KOPT-K1 (cell line): ENCODE results near the gene UMAD1.

Source experiments
- H3K27ac ChIP-seq: fragments of 200-600 bp; sonication (generic); 2 replicates; pipeline ENCODE4 v1.5.1; 2016; ENCODE audit warnings: antibody characterized with exemption, mild to moderate bottlenecking, low read depth, low read length; ENCODE audit not compliant: poor library complexity, severe bottlenecking
- H3K36me3 ChIP-seq: fragments of 200-600 bp; sonication (generic); 2 replicates; pipeline ENCODE4 v1.5.1; 2017; ENCODE audit warnings: antibody characterized with exemption, mild to moderate bottlenecking, low read length, moderate library complexity; ENCODE audit not compliant: insufficient read depth
- H3K9me3 ChIP-seq: fragments of 200-600 bp; sonication (generic); 2 replicates; pipeline ENCODE4 v1.5.1; 2017; ENCODE audit warnings: antibody characterized with exemption, low read length, mild to moderate bottlenecking; ENCODE audit not compliant: insufficient read depth, poor library complexity, severe bottlenecking

Gene UMAD1

DNA sequence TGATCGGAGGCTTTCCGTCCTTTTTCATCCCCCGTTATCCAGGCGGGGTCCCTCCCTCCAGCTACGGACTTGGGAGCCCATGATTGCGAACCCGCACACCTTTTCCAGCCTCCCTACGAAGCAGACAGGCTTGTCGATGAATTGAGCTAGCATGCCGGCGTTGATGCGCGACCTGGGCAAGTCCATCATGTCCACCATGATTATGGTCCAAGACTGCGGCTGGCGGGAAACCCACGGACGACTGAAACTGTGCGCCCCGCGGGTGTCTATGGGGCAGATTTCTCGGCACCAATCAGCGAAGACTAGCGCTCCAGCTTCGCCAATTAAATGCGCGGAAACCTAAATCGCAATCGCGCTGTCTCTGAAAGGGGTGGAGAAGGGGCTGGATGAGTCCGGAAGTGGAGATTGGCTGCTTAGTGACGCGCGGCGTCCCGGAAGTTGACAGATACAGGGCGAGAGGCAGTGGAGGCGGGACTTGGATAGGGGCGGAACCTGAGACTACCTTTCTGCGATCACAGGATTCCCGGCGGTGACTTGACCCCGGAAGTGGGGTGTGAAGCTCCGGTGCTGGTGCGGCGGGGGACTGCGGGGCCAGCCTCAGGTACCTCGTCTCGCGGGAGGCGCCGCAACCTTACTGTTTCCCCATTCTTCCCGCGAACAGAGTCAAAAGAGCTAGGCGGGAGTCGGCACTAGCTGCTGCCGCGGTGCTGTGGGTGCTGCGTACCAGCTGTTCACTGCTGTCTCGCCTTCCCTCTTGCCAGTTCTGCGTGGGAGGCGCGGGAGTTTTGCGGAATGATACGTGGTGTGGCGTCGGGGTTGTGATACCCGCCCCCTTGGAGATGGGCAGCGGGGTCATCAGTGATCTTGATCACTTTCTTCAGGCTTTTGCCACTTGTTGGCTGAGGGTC is at the start of gene UMAD1:
TSS of gene UMAD1 (plus strand) at position 532 of the 908 bp plus-strand sequence. CDS start 32,620 bp downstream, outside the sequence.
- Histone ChIP-seq H3K27ac (peak within 1 kb of the TSS; percentile 77), H3K9me3 (no peaks in the 10 kb centered on the region), H3K36me3 (peaks cover 23% of the 10 kb centered on the region)

DNA sequence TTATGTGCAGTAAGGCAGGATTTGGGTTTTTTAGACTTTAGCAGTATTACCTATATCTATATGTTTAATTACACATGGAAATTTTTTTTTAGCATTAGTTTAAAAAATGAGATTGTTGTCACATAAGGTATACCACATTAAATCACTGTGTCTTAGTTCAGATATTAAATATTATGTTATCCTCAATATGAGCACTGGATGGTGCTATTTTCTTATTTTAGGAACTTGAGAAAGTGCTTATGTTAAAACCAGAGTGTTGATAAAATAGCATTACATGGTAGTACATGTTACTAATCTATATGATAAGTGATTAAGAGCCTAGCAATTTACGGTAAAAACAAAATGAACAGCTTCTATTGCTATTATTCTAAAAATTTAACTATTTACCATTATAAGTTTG is 45.1 kb upstream of the UMAD1 start:
- H3K9me3 ChIP-seq, result peaks cover 6% of the 10 kb centered on the region
- no peak overlapping the region for H3K27ac ChIP-seq
- H3K36me3 ChIP-seq, result peaks cover 49% of the 10 kb centered on the region

DNA sequence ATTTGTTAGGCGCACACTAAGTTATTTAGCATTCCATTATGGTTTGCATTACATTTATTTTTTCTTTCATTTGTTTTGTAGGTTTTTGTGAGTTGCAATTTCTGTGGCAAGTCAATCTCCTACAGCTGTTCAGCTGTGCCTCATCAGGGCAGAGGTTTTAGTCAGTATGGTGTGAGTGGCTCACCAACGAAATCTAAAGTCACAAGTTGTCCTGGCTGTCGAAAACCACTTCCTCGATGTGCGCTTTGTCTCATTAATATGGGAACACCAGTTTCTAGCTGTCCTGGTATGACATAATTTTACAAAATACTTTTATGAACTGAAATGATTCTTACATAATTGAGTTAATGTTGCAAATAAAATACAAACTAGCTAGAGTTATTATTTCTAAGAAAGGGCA is 44.4 kb upstream of the UMAD1 start:
- peaks cover 6% of the 10 kb centered on the region for H3K9me3 ChIP-seq
- H3K27ac ChIP-seq, result no peak overlapping the region
- H3K36me3 ChIP-seq, result peaks cover 49% of the 10 kb centered on the region

DNA sequence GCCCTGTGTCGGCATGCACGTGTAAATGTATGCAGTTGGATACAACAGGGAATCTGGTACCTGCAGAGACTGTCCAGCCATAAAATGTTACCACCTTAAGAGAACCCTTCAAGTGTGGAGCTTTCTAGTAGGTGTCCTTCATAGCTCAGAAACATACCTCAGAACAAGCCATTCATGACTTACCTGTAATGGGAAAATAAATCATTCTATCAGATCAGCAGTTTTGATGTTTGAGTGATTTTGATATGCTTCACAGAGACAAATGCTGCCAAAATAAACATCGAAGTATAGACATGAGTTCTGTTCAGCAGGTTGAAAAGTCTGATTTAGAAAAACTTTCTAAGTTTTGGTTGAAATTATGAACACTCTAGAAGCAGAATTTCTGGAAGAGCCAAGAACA is 33.5 kb upstream of the UMAD1 start:
- no peak overlapping the region for H3K27ac ChIP-seq
- H3K36me3 ChIP-seq, result peaks cover 12% of the 10 kb centered on the region
- no peaks in the 10 kb centered on the region for H3K9me3 ChIP-seq

DNA sequence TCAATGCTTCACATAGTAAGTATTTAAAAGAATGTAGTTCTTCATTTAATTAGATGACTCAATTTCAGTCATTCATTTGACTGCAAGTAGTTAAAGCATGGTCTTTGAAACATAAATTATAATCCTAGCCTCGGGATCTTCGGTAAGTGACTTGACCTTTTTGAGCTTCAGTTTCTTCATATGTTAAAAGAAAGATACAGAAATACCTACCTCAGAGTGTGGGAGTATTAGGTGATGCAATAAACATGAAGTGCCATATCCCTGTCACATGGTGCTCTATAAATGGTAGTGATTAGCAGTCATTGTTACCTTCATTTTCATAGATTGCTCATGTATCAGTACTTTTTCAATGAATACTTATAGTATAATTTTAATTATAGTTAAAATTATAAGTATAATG is 31.2 kb upstream of the UMAD1 start:
- Histone ChIP-seq H3K36me3 (peaks cover 12% of the 10 kb centered on the region), H3K27ac (no peak overlapping the region), H3K9me3 (no peaks in the 10 kb centered on the region)

DNA sequence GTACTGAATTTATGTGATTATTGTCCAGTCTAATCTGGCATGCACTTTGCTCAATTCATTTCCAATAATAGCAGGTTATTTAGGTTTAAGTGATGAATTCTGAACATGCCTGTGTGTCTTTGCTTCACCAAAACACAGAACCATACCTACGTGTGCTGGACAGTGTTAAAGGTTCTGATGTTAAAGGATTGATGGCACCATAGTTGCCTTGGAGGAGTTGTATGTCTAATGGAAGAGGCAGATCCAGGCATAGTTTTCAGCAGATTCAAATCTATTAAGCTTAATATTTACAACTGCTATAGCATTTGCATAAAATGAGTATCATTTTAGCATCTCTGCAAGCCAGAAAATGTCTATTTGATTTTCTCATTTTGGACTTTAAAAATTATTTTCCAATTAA is 28.0 kb upstream of the UMAD1 start:
- H3K9me3 ChIP-seq, result no peaks in the 10 kb centered on the region
- peaks cover 4% of the 10 kb centered on the region; the same call in 1 of the 2 replicates for H3K36me3 ChIP-seq
- H3K27ac ChIP-seq, result no peak overlapping the region

DNA sequence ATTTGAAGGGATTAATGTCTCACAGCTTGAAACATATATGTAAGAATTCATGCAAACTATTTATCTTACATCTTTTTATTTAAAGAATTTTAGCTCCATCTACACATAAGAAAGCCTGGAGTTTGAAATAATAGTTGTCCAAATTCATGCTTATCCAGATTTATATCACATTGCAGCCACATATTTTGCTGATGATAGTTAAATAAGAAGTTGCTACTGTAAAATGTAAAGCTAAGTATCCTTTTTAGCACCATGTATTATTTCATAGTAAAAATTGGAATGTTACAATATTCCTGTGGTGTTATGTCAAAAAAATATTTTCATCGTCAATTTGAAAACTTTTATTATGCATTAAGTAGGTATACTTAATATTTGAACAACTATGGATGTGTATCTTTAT is 27.3 kb upstream of the UMAD1 start:
- H3K27ac ChIP-seq, result no peak overlapping the region
- no peaks in the 10 kb centered on the region; the same call in 1 of the 2 replicates for H3K36me3 ChIP-seq
- H3K9me3 ChIP-seq, result no peaks in the 10 kb centered on the region

DNA sequence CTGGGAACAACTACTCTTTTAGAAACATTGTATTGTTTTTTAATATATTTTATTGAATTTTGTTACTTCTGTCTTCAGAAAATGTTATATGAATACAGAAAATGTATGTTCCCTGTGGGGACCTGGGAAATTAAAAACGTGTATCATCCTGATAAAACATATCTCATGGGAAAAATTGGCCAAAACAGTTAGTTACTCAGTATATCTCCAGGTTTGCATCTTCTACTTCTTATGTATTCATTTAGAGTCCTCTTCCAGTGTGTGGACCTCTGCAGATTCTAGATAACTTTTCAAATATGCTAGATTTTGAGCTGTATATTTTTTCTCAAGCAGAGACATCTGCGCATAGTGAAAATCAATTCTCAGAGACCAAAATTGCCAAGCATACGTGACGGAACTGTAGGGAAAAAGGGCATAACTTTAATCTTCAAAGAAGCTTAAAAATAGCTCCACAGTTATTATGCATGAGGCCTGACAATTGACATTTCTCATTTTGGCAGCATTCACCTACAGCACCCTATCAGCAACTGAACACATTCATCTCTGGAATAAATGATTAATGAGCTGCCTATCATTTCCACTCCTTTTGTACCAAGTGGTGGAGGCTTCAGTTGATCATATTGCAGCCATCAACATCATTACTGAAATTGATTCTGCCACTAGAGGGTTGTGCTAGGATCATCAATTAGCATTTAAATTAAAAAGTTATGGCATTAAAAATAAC is 26.4 kb upstream of the UMAD1 start:
- no peak overlapping the region for H3K27ac ChIP-seq

DNA sequence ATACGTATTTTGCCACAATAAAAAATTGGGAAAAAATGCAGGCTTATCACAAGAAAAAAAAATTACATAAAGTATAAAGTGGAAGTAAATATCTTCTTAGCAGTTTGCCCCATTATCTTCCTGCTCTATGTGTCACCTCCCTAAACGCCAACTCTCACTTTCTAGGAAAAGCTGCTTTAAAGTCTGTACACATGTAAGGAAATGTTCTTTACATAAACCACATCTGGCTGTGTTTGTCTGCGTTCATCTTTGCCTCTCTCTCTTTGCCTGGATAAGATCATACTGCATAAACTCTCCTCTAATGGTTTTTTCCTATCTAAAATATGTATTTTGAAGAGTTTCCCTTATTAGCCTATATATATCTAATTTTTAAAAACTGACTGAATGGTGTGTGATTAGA is 23.0 kb upstream of the UMAD1 start:
- Histone ChIP-seq H3K27ac (no peak overlapping the region), H3K36me3 (no peaks in the 10 kb centered on the region)

More for the DNA sequence above, 26.4 kb upstream of the UMAD1 start:
- no peaks in the 10 kb centered on the region for H3K9me3 ChIP-seq
- no peaks in the 10 kb centered on the region for H3K36me3 ChIP-seq

DNA sequence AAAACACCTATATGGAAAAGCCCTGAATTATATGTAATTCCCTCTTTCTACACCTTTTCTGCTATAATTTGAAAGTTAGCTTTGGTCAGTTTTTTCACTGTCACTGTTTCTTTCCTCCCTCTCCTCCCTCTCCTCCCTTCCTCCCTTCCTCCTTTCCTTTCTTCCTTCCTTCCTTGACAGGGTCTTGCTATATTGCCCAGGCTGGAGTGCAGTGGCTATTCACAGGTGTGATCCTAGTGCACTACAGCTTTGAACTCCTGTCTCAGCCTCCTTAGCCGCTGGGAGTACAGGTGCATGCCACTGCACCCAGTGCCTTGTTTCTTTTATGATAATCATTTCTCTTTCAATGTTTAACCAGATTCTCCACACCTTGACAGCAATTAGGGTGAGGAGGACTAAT is 22.1 kb upstream of the UMAD1 start:
- Histone ChIP-seq H3K9me3 (no peaks in the 10 kb centered on the region), H3K36me3 (no peaks in the 10 kb centered on the region), H3K27ac (no peak overlapping the region)

More for the DNA sequence above, 23.0 kb upstream of the UMAD1 start:
- no peaks in the 10 kb centered on the region for H3K9me3 ChIP-seq

DNA sequence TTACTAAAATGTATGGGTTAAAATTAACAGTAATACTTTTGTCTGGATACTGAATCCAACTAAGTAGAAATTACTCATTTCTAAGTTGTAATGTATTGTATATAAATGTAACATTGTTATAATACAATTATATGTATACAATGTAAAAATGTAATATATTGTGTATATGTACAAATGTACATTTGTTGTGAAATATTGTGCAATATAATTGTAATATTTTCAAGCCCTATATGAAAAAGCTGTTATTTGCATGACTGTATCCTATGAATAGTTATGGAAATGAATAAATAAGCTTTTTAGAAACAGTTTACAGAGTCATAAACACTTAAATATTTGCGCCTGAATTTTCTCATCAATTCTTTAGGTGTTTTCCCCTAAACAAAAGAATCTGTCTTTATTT is 20.3 kb upstream of the UMAD1 start:
- H3K27ac ChIP-seq, result no peak overlapping the region
- peaks cover 1% of the 10 kb centered on the region for H3K9me3 ChIP-seq
- no peaks in the 10 kb centered on the region for H3K36me3 ChIP-seq

DNA sequence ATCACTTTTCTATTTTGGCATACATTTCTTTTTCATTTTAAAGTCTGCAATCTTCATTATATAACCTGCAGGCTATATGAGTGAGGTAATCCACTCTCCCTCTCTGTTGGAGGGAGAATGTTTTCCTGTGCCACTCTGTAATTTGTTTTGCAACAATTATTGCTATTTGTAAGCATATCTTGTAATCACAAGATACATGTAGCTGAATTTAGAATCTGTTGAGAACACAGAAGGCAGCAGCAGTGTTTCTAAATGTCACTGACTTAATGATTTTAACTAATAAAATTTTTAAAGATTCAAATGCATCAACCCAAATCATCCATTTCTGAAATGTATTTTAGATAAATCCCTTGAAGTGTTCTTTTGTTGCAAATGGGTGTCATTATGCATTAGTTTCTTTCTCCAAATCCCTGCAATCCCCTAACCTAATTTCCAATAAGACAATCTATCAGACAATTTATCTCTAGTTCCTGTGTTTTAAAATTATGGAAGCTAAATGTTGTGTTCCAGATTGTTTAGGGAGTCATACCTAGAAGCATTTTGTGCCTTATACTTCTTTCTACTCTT is 19.8 kb upstream of the UMAD1 start:
- H3K9me3 ChIP-seq, result peaks cover 6% of the 10 kb centered on the region
- no peak overlapping the region for H3K27ac ChIP-seq
- no peaks in the 10 kb centered on the region for H3K36me3 ChIP-seq

DNA sequence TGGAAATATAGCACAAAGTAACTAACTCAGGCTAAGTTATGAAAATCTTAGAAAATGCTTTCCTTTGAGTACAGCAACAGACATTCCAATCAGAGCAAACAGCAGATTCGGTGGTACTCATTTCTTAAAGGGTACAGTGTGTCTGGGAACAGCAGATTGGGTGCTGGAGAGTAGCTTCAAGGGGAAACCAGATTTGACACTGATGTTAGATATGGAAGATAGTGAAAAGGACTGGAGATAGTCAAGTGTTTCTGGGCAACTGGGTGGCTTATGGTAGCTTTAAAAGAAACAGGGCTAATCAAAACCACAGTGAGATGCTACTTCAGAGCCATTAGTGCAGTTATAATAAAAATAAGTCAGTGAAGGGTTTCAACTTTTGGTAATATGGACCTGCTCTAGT is 12.1 kb upstream of the UMAD1 start:
- Histone ChIP-seq H3K27ac (no peak overlapping the region), H3K36me3 (no peaks in the 10 kb centered on the region), H3K9me3 (peaks cover 40% of the 10 kb centered on the region)

DNA sequence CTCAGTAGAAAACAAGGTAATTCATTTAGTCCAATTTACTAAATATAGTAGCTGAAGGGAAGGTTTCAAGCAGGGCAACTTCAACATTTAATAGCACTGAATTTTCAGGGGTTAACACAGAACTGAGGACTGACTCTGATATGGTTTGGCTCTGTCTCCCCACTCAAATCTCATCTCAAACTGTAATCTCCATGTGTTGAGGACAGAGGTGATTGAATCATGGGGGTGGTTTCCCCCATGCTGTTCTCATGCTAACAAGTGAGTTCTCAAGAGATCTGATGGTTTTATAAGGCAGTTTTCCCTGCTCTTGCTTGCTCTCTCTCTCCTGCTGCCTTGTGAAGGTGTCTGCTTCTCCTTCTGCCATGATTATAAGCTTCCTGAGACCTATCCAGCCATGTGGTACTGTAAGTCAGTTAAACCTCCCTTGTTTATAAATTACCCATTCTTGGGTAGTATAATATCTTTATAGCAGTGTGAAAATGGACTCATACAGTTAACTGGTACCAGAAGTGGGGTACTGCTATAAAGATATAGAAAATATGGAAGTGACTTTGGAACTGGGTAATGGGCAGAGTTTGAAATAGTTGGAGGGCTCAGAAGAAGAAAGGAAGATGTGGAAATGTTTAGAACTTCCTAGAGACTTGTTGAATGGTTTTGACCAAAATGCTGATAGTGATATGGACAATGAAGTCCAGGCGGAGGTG is 9.8 kb upstream of the UMAD1 start:
- Histone ChIP-seq H3K9me3 (peaks cover 33% of the 10 kb centered on the region), H3K27ac (no peak overlapping the region), H3K36me3 (peaks cover 3% of the 10 kb centered on the region)

DNA sequence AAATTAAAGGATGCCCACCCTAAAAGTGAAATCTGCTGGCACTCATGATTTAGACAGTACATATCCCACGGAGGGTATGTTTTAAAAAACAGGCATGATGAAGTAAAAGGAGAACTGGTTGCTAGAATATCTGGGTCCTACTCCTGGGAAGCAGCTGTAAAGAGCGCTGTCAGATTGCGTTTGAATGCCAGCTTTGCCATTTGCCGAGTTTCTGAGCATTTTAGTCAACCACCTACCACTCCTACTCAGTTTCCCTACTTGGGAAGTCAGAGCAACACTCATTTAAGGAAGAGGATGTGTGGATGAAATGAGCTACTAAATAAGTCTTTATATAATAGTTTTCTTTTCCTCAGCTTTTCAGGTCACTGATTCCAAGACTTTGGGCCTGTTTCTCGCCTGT is 1.1 kb upstream of the UMAD1 start:
- Histone ChIP-seq H3K9me3 (no peaks in the 10 kb centered on the region), H3K27ac (peak overlapping the region; percentile 77), H3K36me3 (peaks cover 24% of the 10 kb centered on the region)
